Caco-2 (cell line): ENCODE measurements around the gene CDH12. TPM values are rescaled to one million over a fixed set of nuclear protein-coding genes. Genes with fewer than 3 reads are reported as not detected.
"Not testable (repeated sequence)": the region's sequence is repeated elsewhere in the genome, so short reads cannot be mapped to it uniquely, and the experiment has no call there.

Experiments used
- BruUV-seq: library from RNA; stranded (reverse); fragments of 400-500 nt; replicated peaks from 2 replicates; lab custom pipeline; 2021; lab: Mats Ljungman, UMichigan
- CTCF ChIA-PET: fragments of 300-600 bp; sonication (Branson Sonifier 250); formaldehyde crosslinking; loops from one replicate; lab custom pipeline; 2022; ENCODE audit warnings: antibody characterized with exemption; lab: Charles Lee
- POLR2A ChIA-PET: fragments of 300-600 bp; sonication (Branson Sonifier 250); formaldehyde crosslinking; loops from one replicate; lab custom pipeline; 2022; ENCODE audit warnings: antibody characterized with exemption; lab: Charles Lee
- DNase-seq, 2 experiments: peaks; one replicate each; pipeline versions ENCODE4 v3.0.0 to v3.0.0-alpha.2; 2020 to 2022
- H3K27me3 ChIP-seq: replicated peaks from 2 replicates; pipeline ENCODE4 v1.6.0; 2011; ENCODE audit warnings: low read length; ENCODE audit not compliant: control insufficient read depth, insufficient read depth
- H3K36me3 ChIP-seq: 2 replicates; pipeline ENCODE4 v1.5.1; 2011; ENCODE audit warnings: low read length; ENCODE audit not compliant: control insufficient read depth, insufficient read depth
- H3K4me1 ChIP-seq: fragments of 250-450 bp; sonication (Bioruptor Pico); 2 replicates; pipeline ENCODE4 v1.5.1; 2020; ENCODE audit warnings: mild to moderate bottlenecking
- H3K4me3 ChIP-seq: 2 replicates; pipeline ENCODE4 v1.5.1; 2011; ENCODE audit warnings: low read depth, mild to moderate bottlenecking, control low read depth, low read length
- H3K9me3 ChIP-seq: fragments of 250-450 bp; sonication (Bioruptor Pico); 2 replicates; pipeline ENCODE4 v1.5.1; 2020; ENCODE audit warnings: mild to moderate bottlenecking, moderate library complexity
- H3K27ac Mint-ChIP-seq: one replicate; pipeline ENCODE4 v1.8.0; 2022; ENCODE audit warnings: mixed read lengths; ENCODE audit not compliant: unreplicated experiment
- H3K27me3 Mint-ChIP-seq: one replicate; pipeline ENCODE4 v1.8.0; 2022; ENCODE audit warnings: mixed read lengths; ENCODE audit not compliant: insufficient read depth, unreplicated experiment
- H3K36me3 Mint-ChIP-seq: one replicate; pipeline ENCODE4 v1.8.0; 2022; ENCODE audit warnings: mild to moderate bottlenecking, mixed read lengths; ENCODE audit not compliant: insufficient read depth, unreplicated experiment
- H3K4me1 Mint-ChIP-seq: one replicate; pipeline ENCODE4 v1.8.0; 2022; ENCODE audit warnings: low read depth, mixed read lengths; ENCODE audit not compliant: unreplicated experiment
- H3K4me3 Mint-ChIP-seq: one replicate; pipeline ENCODE4 v1.8.0; 2022; ENCODE audit warnings: mild to moderate bottlenecking, moderate library complexity, mixed read lengths; ENCODE audit not compliant: unreplicated experiment
- H3K9me3 Mint-ChIP-seq: one replicate; pipeline ENCODE4 v1.8.0; 2022; ENCODE audit warnings: mixed read lengths; ENCODE audit not compliant: unreplicated experiment
- CTCF ChIP-seq, 2 experiments: fragments of 200-600 bp in 1 of 2; IDR thresholded peaks; 1 replicate in 1 of 2; 2 replicates in 1 of 2; pipeline versions ENCODE4 v1.5.1 to v1.8.0; 2011 to 2022; ENCODE audit warnings: antibody characterized with exemption in 1 of 2, control low read depth in 1 of 2, inconsistent platforms in 1 of 2, low read depth in 1 of 2, low read length in 1 of 2, mild to moderate bottlenecking in 1 of 2, moderate library complexity in 1 of 2; ENCODE audit not compliant: insufficient read depth in 1 of 2, severe bottlenecking in 1 of 2, unreplicated experiment in 1 of 2
- intact Hi-C: fragments of 100-400 bp; cut with micrococcal nuclease; formaldehyde crosslinking; loops from one replicate; pipeline ENCODE4 v1.10.0; 2022; ENCODE audit not compliant: unreplicated experiment
- total RNA-seq: library from RNA; stranded (reverse); gene quantifications from 2 replicates; pipeline ENCODE4 v1.2.3, GENCODE V29; 2022

Gene CDH12
- total RNA-seq, 1 experiment from 2014 or later, result not detected

DNA sequence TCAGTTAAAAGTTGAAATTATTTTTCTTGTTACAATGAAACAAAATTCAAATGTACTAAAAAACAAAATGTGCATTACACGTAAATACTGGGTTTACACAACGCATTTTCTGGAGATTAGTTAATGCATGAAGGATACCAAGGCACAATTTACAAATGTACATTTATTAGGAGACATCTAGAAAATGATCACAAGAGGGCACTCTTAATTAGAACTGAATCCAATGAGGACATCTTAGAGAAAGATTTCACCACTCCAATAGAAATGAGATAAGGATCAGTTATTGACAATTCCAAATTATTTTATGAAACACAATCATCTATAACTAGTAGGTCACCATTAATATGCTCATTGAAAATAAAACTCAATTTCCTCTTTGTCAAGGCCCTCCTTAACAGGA lies 36.6 kb upstream of the CDH12 start:
- no peak for DNase-seq
- H3K27ac Mint-ChIP-seq, result no peak overlapping the region
- POLR2A ChIA-PET, result no interaction called here
- CTCF ChIA-PET, result no interaction called here
- no peaks in the 10 kb centered on the region for H3K36me3 Mint-ChIP-seq
- no peaks in the 10 kb centered on the region for H3K36me3 ChIP-seq
- H3K9me3 Mint-ChIP-seq, result no peaks in the 10 kb centered on the region
- no peak overlapping the region for H3K4me3 Mint-ChIP-seq
- H3K27me3 ChIP-seq, result no peaks in the 10 kb centered on the region
- H3K4me1 ChIP-seq, result no peaks in the 10 kb centered on the region
- no peak overlapping the region for H3K4me3 ChIP-seq
- no TSS peak for BruUV-seq
- TF ChIP-seq CTCF (IDR thresholded peaks at IDR 0.05; ENCODE audit: insufficient read depth in 1 of 2, low read depth in 1 of 2, low read length in 1 of 2, severe bottlenecking in 1 of 2, unreplicated experiment in 1 of 2), result no peak
- peaks cover 5% of the 10 kb centered on the region for H3K27me3 Mint-ChIP-seq
- no peaks in the 10 kb centered on the region for H3K4me1 Mint-ChIP-seq
- no peaks in the 10 kb centered on the region for H3K9me3 ChIP-seq
- intact Hi-C loops, result loop anchor here (1.0 kb wide), 1 partner anchor 250 kb away; no protein-coding TSS in a partner anchor

DNA sequence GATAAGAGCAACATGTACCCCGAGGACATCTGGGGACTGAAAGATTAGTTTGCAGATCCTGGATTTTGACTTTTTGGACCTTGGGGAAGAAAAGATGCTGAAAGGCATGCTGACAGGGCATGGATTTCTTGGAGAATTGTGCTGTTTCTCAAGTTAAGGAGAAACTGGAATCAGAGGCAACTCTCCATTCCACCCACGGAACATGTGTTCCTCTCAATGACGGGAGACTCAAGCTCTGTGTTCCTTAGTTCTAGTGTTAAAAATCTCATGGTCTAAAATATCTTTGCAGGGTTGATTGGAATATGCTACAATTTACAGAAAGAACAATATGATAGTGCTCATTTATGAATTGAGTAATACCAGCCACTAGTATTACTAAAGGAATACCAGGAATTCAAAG lies 34.4 kb upstream of the CDH12 start:
- intact Hi-C loops, result no loop called here
- ChIA-PET POLR2A (no interaction called here), CTCF (no interaction called here)
- no peaks in the 10 kb centered on the region for H3K27me3 ChIP-seq
- no peak for DNase-seq
- H3K4me3 ChIP-seq, result no peak overlapping the region
- Mint-ChIP-seq H3K27ac (no peak overlapping the region), H3K9me3 (no peaks in the 10 kb centered on the region), H3K4me1 (no peaks in the 10 kb centered on the region), H3K36me3 (no peaks in the 10 kb centered on the region), H3K4me3 (no peak overlapping the region), H3K27me3 (peaks cover 2% of the 10 kb centered on the region)
- H3K36me3 ChIP-seq, result no peaks in the 10 kb centered on the region
- H3K4me1 ChIP-seq, result no peaks in the 10 kb centered on the region
- H3K9me3 ChIP-seq, result no peaks in the 10 kb centered on the region
- BruUV-seq, result no TSS peak
- TF ChIP-seq CTCF (IDR thresholded peaks at IDR 0.05; ENCODE audit: insufficient read depth in 1 of 2, low read depth in 1 of 2, low read length in 1 of 2, severe bottlenecking in 1 of 2, unreplicated experiment in 1 of 2), result no peak

GRCh38 chr5:22858911-22859310 lies 5.8 kb upstream of the CDH12 start:
- H3K4me1 Mint-ChIP-seq, CTCF ChIA-PET, H3K4me1 ChIP-seq, H3K9me3 Mint-ChIP-seq, intact Hi-C loops, H3K27ac Mint-ChIP-seq, POLR2A ChIA-PET, H3K4me3 Mint-ChIP-seq, H3K4me3 ChIP-seq, BruUV-seq, H3K9me3 ChIP-seq, H3K36me3 ChIP-seq, H3K36me3 Mint-ChIP-seq, DNase-seq, H3K27me3 ChIP-seq, H3K27me3 Mint-ChIP-seq: not testable (repeated sequence)

- H3K36me3 Mint-ChIP-seq, result no peaks in the 10 kb centered on the region
Measured at GRCh38 chr5:22855824-22856223, 2.7 kb upstream of the CDH12 start.

More at GRCh38 chr5:22855824-22856223, 2.7 kb upstream of the CDH12 start:
- Mint-ChIP-seq H3K27me3 (peaks cover 15% of the 10 kb centered on the region), H3K4me3 (no peak overlapping the region), H3K4me1 (peaks cover 7% of the 10 kb centered on the region), H3K9me3 (no peaks in the 10 kb centered on the region), H3K27ac (no peak overlapping the region)
- no TSS peak for BruUV-seq
- H3K4me3 ChIP-seq, result no peak overlapping the region
- no peaks in the 10 kb centered on the region for H3K4me1 ChIP-seq
- no peaks in the 10 kb centered on the region for H3K9me3 ChIP-seq
- ChIA-PET CTCF (no interaction called here), POLR2A (no interaction called here)
- no peaks in the 10 kb centered on the region for H3K36me3 ChIP-seq
- no peak for TF ChIP-seq CTCF (IDR thresholded peaks at IDR 0.05; ENCODE audit: insufficient read depth in 1 of 2, low read depth in 1 of 2, low read length in 1 of 2, severe bottlenecking in 1 of 2, unreplicated experiment in 1 of 2)
- no peak for DNase-seq
- intact Hi-C loops, result no loop called here
- no peaks in the 10 kb centered on the region for H3K27me3 ChIP-seq
